HCT116 (cell line): ENCODE data around the gene LPAR3. TPM values are rescaled to one million over a fixed set of nuclear protein-coding genes. Genes with fewer than 3 reads are reported as not detected.

Source experiments
- ATAC-seq: fragments of 200-7000 bp; cut with Tn5 transposase; 2 replicates; pipeline ENCODE4 v1.9.1; 2020; ENCODE audit warnings: mild to moderate bottlenecking, moderate library complexity
- BruUV-seq: library from RNA; stranded (reverse); fragments of 400-500 nt; replicated peaks from 2 replicates; lab custom pipeline; 2021; lab: Mats Ljungman, UMichigan
- CTCF ChIA-PET: fragments of 300-600 bp; sonication (Branson Sonifier 250); formaldehyde crosslinking; loops from one replicate; lab custom pipeline; 2021; ENCODE audit warnings: antibody characterized with exemption; lab: Charles Lee
- POLR2A ChIA-PET: fragments of 300-600, 350-600 bp; sonication (Branson Sonifier 250); formaldehyde crosslinking; loops from one replicate; lab custom pipeline; 2021; ENCODE audit warnings: antibody characterized with exemption; lab: Charles Lee
- RAD21 ChIA-PET, 2 experiments: fragments of 300-600 bp; sonication (Branson Sonifier 250); formaldehyde crosslinking; loops; one replicate each; lab custom pipeline; 2023; ENCODE audit warnings: low total read pairs in 2 of 2; ENCODE audit not compliant: uncharacterized antibody in 2 of 2, unreplicated experiment in 2 of 2, low non-redundant PET in 1 of 2; lab: Charles Lee
- DNase-seq: peaks from one replicate; pipeline ENCODE4 v3.0.0-alpha.2; 2010; ENCODE audit warnings: low read depth, low spot score
- H2AFZ ChIP-seq: fragments of 200-600 bp; shearing (Covaris generic), sonication (generic); 2 replicates; pipeline ENCODE4 v1.6.1; 2017; ENCODE audit warnings: low read depth, mixed run types, mixed read lengths, antibody characterized with exemption, low read length; ENCODE audit not compliant: poor library complexity, severe bottlenecking
- H3K27ac ChIP-seq: 2 replicates; pipeline ENCODE4 v1.5.1; 2012; ENCODE audit warnings: low read depth, low read length
- H3K27me3 ChIP-seq: fragments of 200-600 bp; sonication (generic); 2 replicates; pipeline ENCODE4 v1.6.1; 2016; ENCODE audit warnings: mixed run types, low read length, mixed read lengths; ENCODE audit not compliant: insufficient read depth
- H3K36me3 ChIP-seq, 2 experiments: fragments of 200-500 bp in 1 of 2; fragments of 200-600 bp in 1 of 2; sonication (Bioruptor generic) in 1 of 2; sonication (generic) in 1 of 2; 2 replicates each; pipeline versions ENCODE4 v1.5.1 to v1.6.1; 2014 to 2016; ENCODE audit warnings: low read length in 2 of 2, inconsistent platforms in 1 of 2, mixed read lengths in 1 of 2, mixed run types in 1 of 2; ENCODE audit not compliant: insufficient read depth in 2 of 2, control insufficient read depth in 1 of 2
- H3K4me1 ChIP-seq, 2 experiments: fragments of 200-600 bp in 1 of 2; sonication (generic) in 1 of 2; 2 replicates each; pipeline versions ENCODE4 v1.5.1 to v1.6.1; 2012 to 2017; ENCODE audit warnings: low read length in 2 of 2, inconsistent platforms in 1 of 2, mild to moderate bottlenecking in 1 of 2, mixed read lengths in 1 of 2, mixed run types in 1 of 2, moderate library complexity in 1 of 2; ENCODE audit not compliant: insufficient read depth in 2 of 2, control insufficient read depth in 1 of 2
- H3K4me2 ChIP-seq: fragments of 200-600 bp; sonication (generic); 2 replicates; pipeline ENCODE4 v1.6.1; 2017; ENCODE audit warnings: mixed run types, low read length, mixed read lengths
- H3K4me3 ChIP-seq, 2 experiments: fragments of 200-600 bp in 1 of 2; sonication (generic) in 1 of 2; replicated peaks in 1 of 2; 2 replicates each; pipeline ENCODE4 v1.5.1; 2011 to 2016; ENCODE audit warnings: low read length in 2 of 2, control low read depth in 1 of 2, low read depth in 1 of 2, mild to moderate bottlenecking in 1 of 2, mixed read lengths in 1 of 2, mixed run types in 1 of 2
- H3K79me2 ChIP-seq: fragments of 200-600 bp; sonication (generic); 2 replicates; pipeline ENCODE4 v1.6.1; 2017; ENCODE audit warnings: mild to moderate bottlenecking, mixed run types, low read length, moderate library complexity, mixed read lengths; ENCODE audit not compliant: insufficient read depth
- H3K9ac ChIP-seq: fragments of 200-600 bp; sonication (generic); 2 replicates; pipeline ENCODE4 v1.6.1; 2016; ENCODE audit warnings: low read length, mixed read lengths
- H3K9me2 ChIP-seq: fragments of 200-600 bp; sonication (generic), shearing (Covaris generic); 2 replicates; pipeline ENCODE4 v1.6.1; 2017; ENCODE audit warnings: mixed run types, mild to moderate bottlenecking, moderate library complexity; ENCODE audit not compliant: insufficient read depth
- H3K9me3 ChIP-seq, 2 experiments: fragments of 200-500 bp in 1 of 2; fragments of 200-600 bp in 1 of 2; sonication (Bioruptor generic) in 1 of 2; sonication (generic) in 1 of 2; 2 replicates each; pipeline ENCODE4 v1.6.1; 2014 to 2017; ENCODE audit warnings: low read length in 2 of 2, mixed read lengths in 2 of 2, inconsistent platforms in 1 of 2, low read depth in 1 of 2, mild to moderate bottlenecking in 1 of 2, mixed run types in 1 of 2, moderate library complexity in 1 of 2; ENCODE audit not compliant: control insufficient read depth in 1 of 2, insufficient read depth in 1 of 2
- H4K20me1 ChIP-seq: fragments of 200-600 bp; sonication (generic), shearing (Covaris generic); 2 replicates; pipeline ENCODE4 v1.6.1; 2017; ENCODE audit warnings: mixed run types, mild to moderate bottlenecking, moderate library complexity; ENCODE audit not compliant: insufficient read depth
- CBX3 ChIP-seq: IDR thresholded peaks from 2 replicates; pipeline ENCODE4 v1.6.1; 2012; ENCODE audit warnings: low read depth
- CEBPB ChIP-seq: IDR thresholded peaks from 2 replicates; pipeline ENCODE4 v1.6.1; 2012; ENCODE audit warnings: low read depth
- CTCF ChIP-seq, 3 experiments: fragments of 200-600 bp in 1 of 3; sonication (generic) in 1 of 3; IDR thresholded peaks in 2 of 3; conservative IDR thresholded peaks in 1 of 3; 2 replicates each; pipeline ENCODE4 v1.5.1; 2012 to 2017; ENCODE audit warnings: low read depth in 2 of 3, low read length in 2 of 3, antibody characterized with exemption in 1 of 3, borderline replicate concordance in 1 of 3, control low read depth in 1 of 3, mild to moderate bottlenecking in 1 of 3, mixed read lengths in 1 of 3, mixed run types in 1 of 3, moderate library complexity in 1 of 3; ENCODE audit not compliant: insufficient read depth in 1 of 3
- EGR1 ChIP-seq: IDR thresholded peaks from 2 replicates; pipeline ENCODE4 v1.6.1; 2012; ENCODE audit warnings: low read depth
- EZH2 ChIP-seq: fragments of 200-600 bp; sonication (generic); IDR thresholded peaks from 2 replicates; pipeline ENCODE4 v1.6.1; 2017; ENCODE audit warnings: antibody characterized with exemption, mixed run types
- EZH2phosphoT487 ChIP-seq: fragments of 200-600 bp; IDR thresholded peaks from 2 replicates; pipeline ENCODE4 v1.6.1; 2018; ENCODE audit warnings: antibody characterized with exemption, borderline replicate concordance
- FOSL1 ChIP-seq: IDR thresholded peaks from 2 replicates; pipeline ENCODE4 v1.6.1; 2012; ENCODE audit warnings: low read depth
- JUND ChIP-seq: IDR thresholded peaks from 2 replicates; pipeline ENCODE4 v1.6.1; 2012
- POLR2A ChIP-seq: IDR thresholded peaks from 2 replicates; pipeline ENCODE4 v1.7.0; 2011; ENCODE audit warnings: borderline replicate concordance; ENCODE audit not compliant: insufficient read depth, insufficient read length; ENCODE audit errors: extremely low read depth
- POLR2AphosphoS5 ChIP-seq: IDR thresholded peaks from 2 replicates; pipeline ENCODE4 v1.6.1; 2011; ENCODE audit warnings: mild to moderate bottlenecking, low read depth, low read length, moderate library complexity
- RAD21 ChIP-seq: IDR thresholded peaks from 2 replicates; pipeline ENCODE4 v1.6.1; 2012; ENCODE audit warnings: low read depth, mild to moderate bottlenecking
- SP1 ChIP-seq: IDR thresholded peaks from 2 replicates; pipeline ENCODE4 v1.6.1; 2012; ENCODE audit warnings: low read depth
- SRF ChIP-seq: IDR thresholded peaks from 2 replicates; pipeline ENCODE4 v1.6.1; 2012; ENCODE audit warnings: low read depth
- TCF7L2 ChIP-seq: IDR thresholded peaks from 2 replicates; pipeline ENCODE4 v1.7.0; 2011; ENCODE audit warnings: borderline replicate concordance, inconsistent platforms; ENCODE audit not compliant: insufficient read depth, insufficient read length; ENCODE audit errors: extremely low read depth
- YY1 ChIP-seq: IDR thresholded peaks from 2 replicates; pipeline ENCODE4 v1.6.1; 2011; ENCODE audit warnings: low read length, low read depth, moderate library complexity, mild to moderate bottlenecking; ENCODE audit not compliant: insufficient replicate concordance; ENCODE audit errors: extremely low read depth
- intact Hi-C: fragments of 100-400 bp; cut with micrococcal nuclease; formaldehyde crosslinking; loops from 2 replicates; pipeline ENCODE4 v1.10.0; 2022
- total RNA-seq: library from RNA; stranded (reverse); gene quantifications from one replicate; pipeline ENCODE4 v1.2.1, GENCODE V29; 2021; ENCODE audit not compliant: unreplicated experiment

LPAR3 gene
- total RNA-seq, 1 experiment from 2014 or later: 27.2 TPM

GRCh38 chr1:84929581-84929980 lies 36.6 kb upstream of the LPAR3 start:
- no peak for DNase-seq
- RAD21 ChIA-PET: no interaction called here
- H3K27me3 ChIP-seq: no peaks in the 10 kb centered on the region
- no peaks in the 10 kb centered on the region for H3K4me1 ChIP-seq
- no peak overlapping the region for H3K4me3 ChIP-seq
- no peaks in the 10 kb centered on the region for H3K9me3 ChIP-seq
- BruUV-seq: no TSS peak
- H3K9ac ChIP-seq: no peak overlapping the region
- H3K4me2 ChIP-seq: no peak overlapping the region
- no peak for ATAC-seq
- intact Hi-C loops: no loop called here
- no peaks in the 10 kb centered on the region for H3K79me2 ChIP-seq
- TF ChIP-seq TCF7L2 (no peak), CBX3 (no peak), FOSL1 (no peak), YY1 (no peak), SRF (no peak), CTCF (IDR thresholded peaks at IDR 0.05 in 2 of 3, conservative IDR thresholded peaks at IDR 0.05 in 1 of 3; ENCODE audit: borderline replicate concordance in 1 of 3, insufficient read depth in 1 of 3, low read depth in 2 of 3, low read length in 2 of 3) (no peak), JUND (no peak), SP1 (no peak), EZH2phosphoT487 (no peak), POLR2A (no peak), EGR1 (no peak), EZH2 (no peak), POLR2AphosphoS5 (no peak), CEBPB (no peak), RAD21 (no peak)
- TF ChIP-seq, all 23 proteins: peak for 0
- CTCF ChIA-PET: interaction anchor here (0.7 kb wide), 1 partner anchor 15 kb away, joined by 3 read pairs; no protein-coding TSS in a partner anchor
- POLR2A ChIA-PET: no interaction called here
- Histone ChIP-seq H3K27ac (no peak overlapping the region), H3K9me2 (no peaks in the 10 kb centered on the region), H4K20me1 (no peaks in the 10 kb centered on the region), H2AFZ (no peak overlapping the region), H3K36me3 (no peaks in the 10 kb centered on the region)
